Measurements from ENCODE around the gene FURIN.

- TF ChIP-seq, protein P1, sequence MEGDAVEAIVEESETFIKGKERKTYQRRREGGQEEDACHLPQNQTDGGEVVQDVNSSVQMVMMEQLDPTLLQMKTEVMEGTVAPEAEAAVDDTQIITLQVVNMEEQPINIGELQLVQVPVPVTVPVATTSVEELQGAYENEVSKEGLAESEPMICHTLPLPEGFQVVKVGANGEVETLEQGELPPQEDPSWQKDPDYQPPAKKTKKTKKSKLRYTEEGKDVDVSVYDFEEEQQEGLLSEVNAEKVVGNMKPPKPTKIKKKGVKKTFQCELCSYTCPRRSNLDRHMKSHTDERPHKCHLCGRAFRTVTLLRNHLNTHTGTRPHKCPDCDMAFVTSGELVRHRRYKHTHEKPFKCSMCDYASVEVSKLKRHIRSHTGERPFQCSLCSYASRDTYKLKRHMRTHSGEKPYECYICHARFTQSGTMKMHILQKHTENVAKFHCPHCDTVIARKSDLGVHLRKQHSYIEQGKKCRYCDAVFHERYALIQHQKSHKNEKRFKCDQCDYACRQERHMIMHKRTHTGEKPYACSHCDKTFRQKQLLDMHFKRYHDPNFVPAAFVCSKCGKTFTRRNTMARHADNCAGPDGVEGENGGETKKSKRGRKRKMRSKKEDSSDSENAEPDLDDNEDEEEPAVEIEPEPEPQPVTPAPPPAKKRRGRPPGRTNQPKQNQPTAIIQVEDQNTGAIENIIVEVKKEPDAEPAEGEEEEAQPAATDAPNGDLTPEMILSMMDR (IDR thresholded peaks at IDR 0.05 in 4 of 5, conservative IDR thresholded peaks at IDR 0.05 in 1 of 5): no peak
- TF ChIP-seq POLR2A (IDR thresholded peaks at IDR 0.05): no peak
Observed at GRCh38 chr15:90829126-90829525, 39.3 kb upstream of the FURIN start.

All from gastrocnemius medialis (tissue), 4 donors.